Subcutaneous abdominal adipose tissue (tissue), 5 donors: ENCODE data around the gene TUB.

Experiments used
- H3K27ac ChIP-seq: one replicate; pipeline ENCODE4 v1.7.0; 2013; ENCODE audit warnings: low read depth, mild to moderate bottlenecking, inconsistent platforms, low read length, moderate library complexity
- H3K27me3 ChIP-seq, 5 donors: one replicate each; pipeline ENCODE4 v1.7.0; 2013; ENCODE audit warnings: low read length in 5 of 5, inconsistent platforms in 1 of 5; ENCODE audit not compliant: control insufficient read depth in 5 of 5, insufficient read depth in 4 of 5
- H3K36me3 ChIP-seq, 5 donors: one replicate each; pipeline ENCODE4 v1.7.0; 2013; ENCODE audit warnings: low read length in 5 of 5; ENCODE audit not compliant: control insufficient read depth in 5 of 5, insufficient read depth in 5 of 5
- H3K4me1 ChIP-seq, 5 donors: one replicate each; pipeline ENCODE4 v1.7.0; 2013; ENCODE audit warnings: low read length in 5 of 5, mild to moderate bottlenecking in 3 of 5, moderate library complexity in 1 of 5; ENCODE audit not compliant: control insufficient read depth in 5 of 5, insufficient read depth in 5 of 5
- H3K4me3 ChIP-seq, 5 donors: one replicate each; pipeline ENCODE4 v1.7.0; 2013; ENCODE audit warnings: low read length in 5 of 5, low read depth in 1 of 5
- H3K9ac ChIP-seq, 5 donors: one replicate each; pipeline ENCODE4 v1.7.0; 2013; ENCODE audit warnings: low read length in 5 of 5, mild to moderate bottlenecking in 4 of 5, moderate library complexity in 3 of 5
- H3K9me3 ChIP-seq, 5 donors: one replicate each; pipeline ENCODE4 v1.7.0; 2013; ENCODE audit warnings: low read length in 5 of 5; ENCODE audit not compliant: control insufficient read depth in 5 of 5
- donor health status: healthy.
- donor health status: healthy.
- donor health status: healthy.
- donor health status: healthy.
- donor health status: healthy.

The TUB gene

DNA sequence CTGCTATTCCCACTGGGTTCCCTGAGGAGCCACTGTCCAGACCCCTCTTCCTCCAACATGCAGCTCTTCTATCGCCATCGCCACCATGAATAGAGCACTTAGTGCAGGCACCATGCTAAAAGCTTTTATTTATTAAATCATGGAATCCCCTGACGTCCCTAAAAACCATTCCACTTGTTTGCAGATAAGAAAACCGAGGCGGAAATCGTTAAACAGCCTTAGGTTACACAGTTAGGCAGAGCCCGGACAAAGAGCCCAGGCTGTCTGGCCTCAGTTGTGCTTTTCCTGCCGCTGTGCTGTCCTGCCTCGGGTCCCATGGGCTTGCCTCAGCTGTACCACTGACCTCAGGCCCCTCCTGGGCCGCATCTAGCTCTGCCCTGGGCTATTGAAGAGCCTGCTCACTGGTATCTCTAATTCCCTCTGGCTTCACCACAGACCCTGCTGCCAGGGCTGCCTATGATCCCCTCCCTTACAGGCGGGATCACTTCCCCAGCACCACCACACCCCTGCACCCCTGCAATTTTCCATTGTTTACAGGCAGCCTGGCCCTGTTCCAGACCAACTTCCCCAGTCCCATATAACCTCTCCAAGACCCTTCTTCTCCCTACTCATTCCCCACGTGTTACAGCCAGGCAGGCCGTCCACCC is 13.0 kb upstream of the TUB start:
- Histone ChIP-seq H3K27me3 (no peaks in the 10 kb centered on the region), H3K9ac (peak overlapping the region in 1 of 5 donors; percentile 42), H3K36me3 (no peaks in the 10 kb centered on the region), H3K27ac (peak overlapping the region; percentile 89), H3K9me3 (no peaks in the 10 kb centered on the region), H3K4me1 (peaks cover 13 to 69% (median 62%) of the 10 kb centered on the region in 5 donors), H3K4me3 (peak overlapping the region in 3 of 5 donors; percentile 13 to 50 (median 32))

DNA sequence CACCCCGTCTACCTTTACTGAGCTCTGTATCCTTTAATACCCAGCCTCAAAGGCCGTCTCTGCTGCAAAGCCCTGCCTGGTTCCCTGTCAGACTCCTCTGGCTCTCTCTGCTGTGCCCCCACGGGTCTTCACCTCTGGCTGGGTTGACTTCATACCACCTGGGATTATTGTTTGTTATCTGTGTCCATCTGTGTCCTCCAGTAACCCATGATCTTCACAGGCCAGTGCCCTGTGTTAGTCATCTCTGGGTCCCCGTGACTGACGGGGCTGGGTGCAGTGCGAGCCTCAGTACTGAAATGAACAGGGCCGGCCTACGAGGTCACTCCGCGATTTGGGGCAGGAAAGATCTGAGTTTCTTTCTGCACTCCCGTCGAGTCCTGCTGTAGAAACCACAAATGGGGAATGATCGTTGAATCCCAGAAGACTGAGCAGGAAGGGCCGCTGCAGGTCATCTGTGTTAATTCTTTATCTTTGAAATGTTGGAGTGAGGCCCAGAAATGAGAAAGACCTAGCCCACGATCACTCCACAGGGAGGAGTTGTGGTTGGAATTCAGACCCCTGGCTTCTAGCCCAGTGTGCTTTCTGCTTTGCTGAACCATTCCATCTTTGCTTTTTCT is 12.3 kb upstream of the TUB start:
- Histone ChIP-seq H3K9ac (peak overlapping the region in 2 of 5 donors; percentile 32 to 45), H3K27ac (peak overlapping the region; percentile 89), H3K9me3 (no peaks in the 10 kb centered on the region), H3K4me1 (peaks cover 13 to 63% (median 58%) of the 10 kb centered on the region in 5 donors), H3K36me3 (no peaks in the 10 kb centered on the region), H3K27me3 (no peaks in the 10 kb centered on the region), H3K4me3 (peak overlapping the region; percentile 36 to 50 (median 49))

DNA sequence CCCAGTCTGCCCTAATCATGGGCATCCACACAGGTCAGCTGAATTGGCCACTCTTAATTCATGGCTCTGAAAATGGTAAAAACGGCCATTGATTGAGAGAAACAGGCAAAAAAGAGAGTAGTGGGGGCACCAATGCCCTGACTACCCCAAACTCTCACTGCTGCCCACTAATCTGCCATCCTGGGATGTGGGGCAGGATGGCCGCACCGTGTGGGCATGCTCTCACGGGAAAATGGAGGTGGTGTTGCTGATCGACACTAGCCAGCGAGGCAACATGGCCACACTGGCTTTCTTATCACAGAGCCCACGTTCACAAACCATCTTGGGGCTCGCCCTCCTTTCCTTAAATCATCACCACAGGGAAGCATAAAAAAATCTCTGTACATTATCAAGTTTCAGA is 11.2 kb upstream of the TUB start:
- Histone ChIP-seq H3K4me3 (no peak overlapping the region), H3K4me1 (peaks cover 13 to 53% (median 48%) of the 10 kb centered on the region in 5 donors), H3K36me3 (no peaks in the 10 kb centered on the region), H3K9ac (no peak overlapping the region), H3K9me3 (no peaks in the 10 kb centered on the region), H3K27ac (peak overlapping the region; percentile 89), H3K27me3 (no peaks in the 10 kb centered on the region)

DNA sequence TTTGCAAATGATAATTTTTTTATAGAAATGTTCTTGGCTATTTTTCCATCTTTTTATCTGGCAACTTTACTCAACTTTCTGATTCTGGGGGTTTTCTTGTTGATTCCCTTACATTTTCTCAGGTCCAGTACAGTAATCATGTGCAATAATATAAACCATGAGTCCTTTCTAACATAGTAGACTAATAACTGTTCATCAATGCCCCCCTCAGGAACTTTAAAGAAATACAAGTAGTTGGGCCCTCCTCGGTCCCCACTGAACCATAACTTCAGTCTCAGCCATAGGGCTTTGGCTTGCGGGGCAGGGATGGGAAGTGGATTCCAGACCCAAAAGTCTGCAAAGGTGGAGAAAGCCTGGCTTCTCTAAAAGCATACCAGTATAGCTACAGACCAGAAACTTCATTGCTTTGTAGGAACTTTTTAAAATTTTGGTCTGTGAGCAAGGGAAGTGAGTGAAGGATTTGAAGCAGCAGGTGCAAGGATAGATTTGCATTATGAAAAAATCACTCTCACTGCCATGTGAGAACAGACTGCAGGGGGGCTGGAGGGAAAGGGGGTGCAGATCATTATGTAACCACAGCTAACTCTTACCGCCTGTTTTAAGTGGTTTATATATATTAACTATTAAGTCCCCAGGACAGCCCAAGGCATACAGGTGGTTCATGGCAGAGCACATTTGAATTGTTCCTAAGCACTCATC is 10.4 kb upstream of the TUB start:
- Histone ChIP-seq H3K27me3 (no peaks in the 10 kb centered on the region), H3K4me1 (peaks cover 13 to 48% (median 45%) of the 10 kb centered on the region in 5 donors), H3K9ac (no peak overlapping the region), H3K36me3 (no peaks in the 10 kb centered on the region), H3K27ac (no peak overlapping the region), H3K9me3 (no peaks in the 10 kb centered on the region), H3K4me3 (no peak overlapping the region)

DNA sequence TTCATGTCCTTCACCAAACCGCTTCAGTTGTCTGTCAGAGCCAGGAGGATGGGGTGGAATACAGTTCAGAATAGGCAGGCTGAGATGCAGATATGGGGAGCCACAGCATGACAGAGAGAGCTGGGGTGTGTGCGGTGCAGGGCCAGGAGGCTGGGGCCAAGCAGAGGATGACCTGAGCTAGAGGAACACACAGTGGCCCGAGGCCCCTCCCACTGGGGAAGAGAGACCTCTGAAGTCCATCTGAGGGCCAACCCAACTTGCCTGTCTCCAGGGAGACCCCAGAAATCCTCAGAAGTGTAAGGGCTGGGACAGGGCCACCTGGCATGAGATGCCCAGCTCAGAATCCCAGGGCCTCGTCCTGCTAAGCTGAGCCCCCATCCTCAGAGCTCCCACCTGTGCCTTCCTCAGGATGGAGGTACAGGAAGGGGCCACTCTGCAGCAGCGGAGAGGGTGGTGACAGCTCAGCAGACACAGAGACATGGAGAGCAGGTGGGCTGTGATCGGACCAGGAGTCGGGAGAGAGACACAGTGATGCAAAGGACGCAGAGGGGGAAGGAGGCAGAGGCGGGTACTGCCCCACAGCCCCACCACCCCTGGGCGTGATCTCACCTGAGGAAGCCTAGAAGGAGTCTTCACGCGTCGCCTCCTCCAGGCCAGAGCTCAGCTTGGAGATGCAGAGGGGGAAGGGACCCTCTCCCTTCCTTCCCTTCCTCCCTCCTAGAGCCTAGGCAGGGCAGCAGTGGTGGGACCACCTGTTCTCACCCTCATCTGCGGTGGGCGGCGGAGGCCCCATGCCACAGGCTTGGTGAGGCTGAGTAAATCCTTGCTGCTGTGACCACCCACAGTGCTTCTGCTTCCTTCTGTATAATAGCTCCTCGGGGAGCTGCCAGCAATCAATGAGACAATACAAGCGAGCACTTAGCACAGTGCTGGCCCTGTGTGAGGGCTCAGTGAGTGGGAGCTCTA is 9.1 kb upstream of the TUB start:
- no peaks in the 10 kb centered on the region for H3K36me3 ChIP-seq
- no peak overlapping the region for H3K27ac ChIP-seq
- no peaks in the 10 kb centered on the region for H3K27me3 ChIP-seq
- peaks cover 13 to 35% (median 32%) of the 10 kb centered on the region in 5 donors for H3K4me1 ChIP-seq
- no peak overlapping the region for H3K9ac ChIP-seq
- no peaks in the 10 kb centered on the region for H3K9me3 ChIP-seq
- no peak overlapping the region for H3K4me3 ChIP-seq

DNA sequence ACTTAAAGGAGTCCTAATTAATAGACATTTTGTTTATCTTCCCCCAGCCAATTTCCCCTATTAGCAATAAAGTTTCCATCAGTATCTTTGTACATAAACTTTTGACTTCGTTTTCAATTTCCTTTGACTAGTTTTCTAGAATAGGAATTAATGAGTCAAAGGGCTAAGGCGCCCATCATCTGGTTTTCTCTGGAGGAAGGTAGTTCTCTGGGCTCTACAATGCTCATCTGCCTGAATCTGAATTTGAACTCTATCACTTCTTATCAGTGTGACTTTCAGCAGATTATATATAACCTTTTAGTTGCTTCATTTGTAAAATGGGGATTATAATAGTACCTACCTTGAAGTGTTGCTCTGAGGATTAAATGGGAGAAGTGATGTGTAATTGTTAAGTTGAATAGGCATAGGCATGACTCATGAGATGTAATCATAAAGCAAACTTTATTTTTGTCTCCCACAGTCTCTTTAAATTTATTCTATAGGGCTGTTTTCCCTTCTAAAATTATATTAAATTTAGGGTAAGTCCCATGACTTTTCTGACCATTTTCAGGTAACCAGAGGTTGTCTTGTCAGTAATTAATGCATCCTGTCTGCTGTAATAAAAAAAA is 5.8 kb upstream of the TUB start:
- H3K36me3 ChIP-seq = no peaks in the 10 kb centered on the region
- no peak overlapping the region for H3K9ac ChIP-seq
- H3K4me3 ChIP-seq = no peak overlapping the region
- no peak overlapping the region for H3K27ac ChIP-seq
- H3K4me1 ChIP-seq = peaks cover 0 to 2% (median 2%) of the 10 kb centered on the region in 5 donors
- H3K27me3 ChIP-seq = no peaks in the 10 kb centered on the region
- no peaks in the 10 kb centered on the region for H3K9me3 ChIP-seq

DNA sequence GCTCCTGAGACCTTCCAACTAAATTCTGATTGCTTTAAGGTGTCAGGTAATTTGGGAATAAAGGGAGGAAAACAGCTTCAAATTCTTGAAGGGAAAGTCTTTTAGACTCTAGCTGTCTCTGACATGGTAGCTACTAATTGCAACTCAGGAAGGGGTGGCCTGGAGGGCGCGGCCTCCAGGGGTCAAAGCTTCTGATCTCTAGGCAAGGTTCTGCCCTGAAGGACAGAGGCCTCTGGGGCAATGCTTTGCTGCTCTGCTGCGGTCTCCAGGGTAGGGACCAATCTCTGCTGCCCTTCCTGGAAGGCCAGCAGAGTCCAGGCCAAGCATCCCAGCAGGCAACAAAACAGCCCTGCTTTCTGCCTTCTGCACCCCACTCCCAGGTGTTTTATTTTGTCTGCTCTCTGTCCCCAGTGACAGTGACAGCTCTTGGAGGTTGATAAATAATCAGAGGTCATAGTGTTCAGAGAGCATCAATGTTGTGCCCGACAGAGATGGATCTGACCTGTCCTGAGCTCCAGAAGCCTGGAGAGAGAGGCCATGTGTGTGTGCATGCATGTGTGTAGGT is 1.8 kb upstream of the TUB start:
- Histone ChIP-seq H3K4me1 (peaks cover 0 to 30% (median 18%) of the 10 kb centered on the region in 5 donors), H3K9ac (no peak overlapping the region), H3K4me3 (no peak overlapping the region), H3K27me3 (peaks cover 0 to 20% (median 0%) of the 10 kb centered on the region in 5 donors), H3K36me3 (no peaks in the 10 kb centered on the region), H3K9me3 (no peaks in the 10 kb centered on the region), H3K27ac (no peak overlapping the region)

DNA sequence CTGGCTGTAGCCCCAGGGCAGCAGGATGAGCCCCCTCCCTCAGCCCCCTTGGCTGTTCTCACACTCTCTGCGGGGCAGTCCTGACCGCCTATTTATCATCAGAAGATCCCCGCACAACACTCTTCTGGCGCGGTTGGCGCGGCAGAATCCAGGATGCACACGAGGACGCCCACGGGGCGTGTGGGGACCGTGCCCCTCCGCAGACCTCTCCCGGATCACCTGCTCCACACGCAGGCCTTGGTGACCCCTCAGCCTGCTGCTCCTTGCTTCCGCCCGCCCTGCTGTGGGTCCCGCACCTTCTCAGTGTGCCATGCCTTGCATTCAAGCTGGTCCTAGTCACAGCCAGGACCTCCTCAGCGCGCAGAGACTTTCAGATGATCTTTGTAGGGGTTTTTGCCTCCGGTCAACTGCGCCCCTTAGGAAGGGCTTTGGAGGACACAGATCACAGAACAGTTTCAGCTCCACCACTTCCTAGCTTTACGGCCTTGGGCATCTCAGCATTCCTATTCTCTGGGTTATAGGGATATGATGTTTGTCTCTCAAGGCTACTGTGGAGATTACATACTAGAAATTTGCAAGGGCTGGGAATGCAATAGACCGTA is 841 bp upstream of the TUB start:
- H3K9ac ChIP-seq = peak overlapping the region in 2 of 5 donors; percentile 49 to 67
- H3K36me3 ChIP-seq = no peaks in the 10 kb centered on the region
- H3K4me1 ChIP-seq = peaks cover 0 to 30% (median 18%) of the 10 kb centered on the region in 5 donors
- no peak overlapping the region for H3K27ac ChIP-seq
- H3K9me3 ChIP-seq = no peaks in the 10 kb centered on the region
- H3K4me3 ChIP-seq = peak overlapping the region; percentile 27 to 72 (median 68)
- H3K27me3 ChIP-seq = peaks cover 0 to 20% (median 0%) of the 10 kb centered on the region in 5 donors
